K562 (cell line): ENCODE results near the gene ZNF628. TPM values are rescaled to one million over a fixed set of nuclear protein-coding genes. Genes with fewer than 3 reads are reported as not detected.

Experiments used
- ATAC-seq: fragments of 200-7000 bp; cut with Tn5 transposase; 3 replicates; pipeline ENCODE4 v1.9.1; 2020; ENCODE audit warnings: moderate library complexity
- BruUV-seq: library from RNA; stranded (reverse); fragments of 400-500 nt; replicated peaks from 2 replicates; lab custom pipeline; 2021; lab: Mats Ljungman, UMichigan
- CTCF ChIA-PET: fragments of 300-600 bp; formaldehyde crosslinking; extraction: SDS; loops from one replicate; lab custom pipeline; 2021; ENCODE audit warnings: low intra/inter-chr PET ratio; lab: Yijun Ruan, JAX
- POLR2A ChIA-PET: fragments of 300-600, 350-650 bp; sonication (Branson Sonifier 250); formaldehyde crosslinking; extraction: SDS; loops from one replicate; lab custom pipeline; 2021; ENCODE audit warnings: antibody characterized with exemption, inconsistent platforms; lab: Yijun Ruan, JAX
- DNase-seq, 4 experiments: peaks; one replicate each; pipeline versions ENCODE4 v3.0.0 to v3.0.0-alpha.2; 2011 to 2018; ENCODE audit warnings: low spot score in 3 of 4, mixed read lengths in 3 of 4; ENCODE audit errors: extremely low read depth in 1 of 4
- FAIRE-seq: peaks from 2 replicates; lab custom pipeline; 2011; peaks lifted over from hg19 to GRCh38; lab: Jason Lieb, UNC
- H2AFZ ChIP-seq: 2 replicates; pipeline ENCODE4 v1.6.0; 2011; ENCODE audit warnings: low read depth, low read length, control low read depth, inconsistent platforms
- H3K27ac ChIP-seq: fragments of 200-600 bp; 3 replicates; pipeline ENCODE4 v1.8.0; 2011; ENCODE audit warnings: low read depth, mild to moderate bottlenecking, control low read depth, inconsistent platforms, low read length, moderate library complexity, mixed read lengths; ENCODE audit errors: extremely low read depth
- H3K27me3 ChIP-seq, 2 experiments: fragments of 300-600 bp in 1 of 2; 2 replicates in 1 of 2; 3 replicates in 1 of 2; pipeline versions ENCODE4 v1.6.0 to v1.8.0; 2011; ENCODE audit warnings: inconsistent platforms in 2 of 2, low read length in 2 of 2, mild to moderate bottlenecking in 1 of 2, mixed read lengths in 1 of 2, moderate library complexity in 1 of 2; ENCODE audit not compliant: control insufficient read depth in 2 of 2, insufficient read depth in 2 of 2
- H3K36me3 ChIP-seq: fragments of 300-600 bp; 3 replicates; pipeline ENCODE4 v1.8.0; 2011; ENCODE audit warnings: mild to moderate bottlenecking, low read length, inconsistent platforms; ENCODE audit not compliant: control insufficient read depth, insufficient read depth
- H3K4me1 ChIP-seq, 2 experiments: fragments of 200-600 bp in 1 of 2; replicated peaks in 1 of 2; 2 replicates in 1 of 2; 3 replicates in 1 of 2; pipeline versions ENCODE4 v1.5.1 to v1.8.0; 2011; ENCODE audit warnings: inconsistent platforms in 2 of 2, low read length in 2 of 2, mild to moderate bottlenecking in 1 of 2, mixed read lengths in 1 of 2, moderate library complexity in 1 of 2; ENCODE audit not compliant: control insufficient read depth in 2 of 2, insufficient read depth in 2 of 2
- H3K4me2 ChIP-seq: 2 replicates; pipeline ENCODE4 v1.6.1; 2011; ENCODE audit warnings: low read length, control low read depth, inconsistent platforms, mixed read lengths; ENCODE audit not compliant: insufficient read depth
- H3K4me3 ChIP-seq: fragments of 200-600 bp; sonication (generic), shearing (Covaris generic); 2 replicates; pipeline ENCODE4 v1.5.1; 2016; ENCODE audit warnings: control low read depth, inconsistent platforms
- H3K79me2 ChIP-seq: fragments of 200-600 bp; 3 replicates; pipeline ENCODE4 v1.8.0; 2011; ENCODE audit warnings: low read length, inconsistent platforms; ENCODE audit not compliant: control insufficient read depth, insufficient read depth
- H3K9ac ChIP-seq, 2 experiments: 2 replicates each; pipeline versions ENCODE4 v1.6.0 to v1.6.1; 2011; ENCODE audit warnings: low read depth in 2 of 2, low read length in 2 of 2, control low read depth in 1 of 2, inconsistent platforms in 1 of 2, mild to moderate bottlenecking in 1 of 2, mixed read lengths in 1 of 2; ENCODE audit not compliant: insufficient read depth in 1 of 2
- H3K9me1 ChIP-seq: one replicate; pipeline ENCODE4 v1.6.0; 2011; ENCODE audit warnings: inconsistent platforms, mild to moderate bottlenecking, low read length, moderate library complexity; ENCODE audit not compliant: control insufficient read depth, insufficient read depth
- H3K9me3 ChIP-seq: replicated peaks from 2 replicates; pipeline ENCODE4 v1.5.1; 2011; ENCODE audit warnings: low read depth, low read length, inconsistent platforms; ENCODE audit not compliant: control insufficient read depth, insufficient read depth
- H4K20me1 ChIP-seq: replicated peaks from 2 replicates; pipeline ENCODE4 v1.6.1; 2011; ENCODE audit warnings: low read length, inconsistent platforms, mixed read lengths; ENCODE audit not compliant: control insufficient read depth, insufficient read depth
- CTBP1 ChIP-seq: fragments of 450-650 bp; IDR thresholded peaks from 2 replicates; pipeline ENCODE4 v1.6.1; 2016; ENCODE audit warnings: borderline replicate concordance
- DDX20 ChIP-seq: fragments of 450-650 bp; IDR thresholded peaks from 2 replicates; pipeline ENCODE4 v1.6.1; 2016; ENCODE audit warnings: missing genetic modification characterization, low read depth, mild to moderate bottlenecking, missing compliant biosample characterization, moderate library complexity
- GMEB1 ChIP-seq: fragments of 250-450 bp; sonication (Bioruptor Pico); IDR thresholded peaks from 2 replicates; pipeline ENCODE4 v1.4.0; 2020; ENCODE audit warnings: mild to moderate bottlenecking
- IRF2 ChIP-seq: sonication (generic); formaldehyde crosslinking; IDR thresholded peaks from 2 replicates; pipeline ENCODE4 v1.8.1; 2022; ENCODE audit warnings: mild to moderate bottlenecking, missing genetic modification reagents
- POLR3A ChIP-seq: IDR thresholded peaks from 2 replicates; pipeline ENCODE4 v1.6.1; 2011; ENCODE audit warnings: borderline replicate concordance, mild to moderate bottlenecking, moderate library complexity; ENCODE audit not compliant: insufficient read length, insufficient read depth; ENCODE audit errors: extremely low read depth
- SMAD1 ChIP-seq: fragments of 150-350 bp; IDR thresholded peaks from 2 replicates; pipeline ENCODE4 v1.6.1; 2014; ENCODE audit warnings: low read length, low read depth; ENCODE audit not compliant: partially characterized antibody
- SPI1 ChIP-seq: IDR thresholded peaks from 2 replicates; pipeline ENCODE4 v1.6.1; 2011; ENCODE audit warnings: low read depth, low read length, control low read depth, borderline replicate concordance
- XRCC5 ChIP-seq: fragments of 200-400 bp; formaldehyde crosslinking; IDR thresholded peaks from 2 replicates; pipeline ENCODE4 v1.6.1; 2017; ENCODE audit warnings: low read depth, mild to moderate bottlenecking, low read length
- ZNF436 ChIP-seq: fragments of 250-450, 450-650 bp; sonication (Bioruptor Pico); formaldehyde crosslinking; IDR thresholded peaks from 2 replicates; pipeline ENCODE4 v1.7.0; 2020; ENCODE audit warnings: mild to moderate bottlenecking
- WGBS: fragments of 100-300 bp; shearing (Covaris generic); methylation state at CpG from one replicate; pipeline ENCODE4 v1.1.6; 2016; ENCODE audit warnings: low coverage, mixed read lengths; ENCODE audit not compliant: insufficient coverage; ENCODE audit errors: missing lambda C conversion rate; 5-methylcytosine and 5-hydroxymethylcytosine counted together
- in situ Hi-C: fragments of 300-500 bp; cut with MboI; formaldehyde crosslinking; loops from 4 replicates; pipeline ENCODE4 v1.15.0; 2018; ENCODE audit warnings: inconsistent platforms, mixed read lengths
- intact Hi-C: fragments of 100-400 bp; cut with micrococcal nuclease; formaldehyde crosslinking; loops from 2 replicates; pipeline ENCODE4 v1.14.2; 2022
- polyA plus RNA-seq, 8 experiments: library from polyadenylated mRNA; depleted of rRNA in 4 of 8; stranded (reverse) in 5 of 8; unstranded in 3 of 8; fragments of >200 nt; fragmentation: Nextera tagmentation in 2 of 8; fragmentation: Illumina TruSeq in 1 of 8; extraction: Ambion mirVana in 2 of 8; extraction: Trizol in 1 of 8; gene quantifications; 2 replicates each; pipeline versions ENCODE4 v1.2.1 to v1.2.3, GENCODE V29; 2011 to 2014; ENCODE audit warnings: inconsistent platforms in 1 of 8, missing spikeins in 1 of 8
- total RNA-seq, 7 experiments: library from RNA; depleted of rRNA in 6 of 7; stranded (reverse); fragments of >200 nt in 6 of 7; fragmentation: Illumina TruSeq in 2 of 7; extraction: Trizol in 2 of 7; gene quantifications; 2 replicates each; pipeline versions ENCODE4 v1.2.1 to v1.2.3, GENCODE V29; 2011 to 2021; ENCODE audit warnings: low replicate concordance in 1 of 7
- TF ChIP-seq, protein P1 (sequence below): fragments of 450-650 bp; IDR thresholded peaks from 2 replicates; pipeline ENCODE4 v1.6.1; 2016; ENCODE audit warnings: mild to moderate bottlenecking

ZNF628 gene
- total and polyA plus RNA-seq, 9 of the 15 experiments (the other 6 are each of a cell fraction or from before 2014, with no cell fraction given) = 0.13 to 13.6 (median 2.2) TPM; not detected in 3

- TF ChIP-seq ZNF436 (no peak), CTBP1 (0 out of 2 replicates have a peak, but pooled peaks have one; percentile 19), XRCC5 (no peak), IRF2 (CRISPR knock-in tag) (no peak), DDX20 (no peak), GMEB1 (CRISPR knock-in tag) (no peak), POLR3A (no peak)
Observed at GRCh38 chr19:55454787-55455243, 21.6 kb upstream of the ZNF628 start (continued).

- Histone ChIP-seq H3K36me3 (peaks cover 41% of the 10 kb centered on the region; the same call in 2 of the 3 replicates), H3K79me2 (peaks cover 33% of the 10 kb centered on the region), H3K9ac (no peak overlapping the region), H3K4me2 (no peak overlapping the region), H3K9me3 (no peaks in the 10 kb centered on the region), H3K9me1 (no peaks in the 10 kb centered on the region), H3K27ac (no peak overlapping the region), H4K20me1 (no peaks in the 10 kb centered on the region; the same call in 1 of the 2 replicates), H3K4me1 (peaks cover 18 to 70% of the 10 kb centered on the region in 2 experiments), H3K4me3 (no peak overlapping the region), H2AFZ (no peak overlapping the region), H3K27me3 (peaks cover 0 to under 1% of the 10 kb centered on the region in 2 experiments; a peak in 3 of 5 replicates)
- no peak for TF ChIP-seq SMAD1
- TF ChIP-seq, protein P1, sequence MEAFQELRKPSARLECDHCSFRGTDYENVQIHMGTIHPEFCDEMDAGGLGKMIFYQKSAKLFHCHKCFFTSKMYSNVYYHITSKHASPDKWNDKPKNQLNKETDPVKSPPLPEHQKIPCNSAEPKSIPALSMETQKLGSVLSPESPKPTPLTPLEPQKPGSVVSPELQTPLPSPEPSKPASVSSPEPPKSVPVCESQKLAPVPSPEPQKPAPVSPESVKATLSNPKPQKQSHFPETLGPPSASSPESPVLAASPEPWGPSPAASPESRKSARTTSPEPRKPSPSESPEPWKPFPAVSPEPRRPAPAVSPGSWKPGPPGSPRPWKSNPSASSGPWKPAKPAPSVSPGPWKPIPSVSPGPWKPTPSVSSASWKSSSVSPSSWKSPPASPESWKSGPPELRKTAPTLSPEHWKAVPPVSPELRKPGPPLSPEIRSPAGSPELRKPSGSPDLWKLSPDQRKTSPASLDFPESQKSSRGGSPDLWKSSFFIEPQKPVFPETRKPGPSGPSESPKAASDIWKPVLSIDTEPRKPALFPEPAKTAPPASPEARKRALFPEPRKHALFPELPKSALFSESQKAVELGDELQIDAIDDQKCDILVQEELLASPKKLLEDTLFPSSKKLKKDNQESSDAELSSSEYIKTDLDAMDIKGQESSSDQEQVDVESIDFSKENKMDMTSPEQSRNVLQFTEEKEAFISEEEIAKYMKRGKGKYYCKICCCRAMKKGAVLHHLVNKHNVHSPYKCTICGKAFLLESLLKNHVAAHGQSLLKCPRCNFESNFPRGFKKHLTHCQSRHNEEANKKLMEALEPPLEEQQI = no peak
- peak; percentile 32; the same call in 1 of the 2 replicates for TF ChIP-seq SPI1
- DNase-seq (no peak), ATAC-seq (no peak), FAIRE-seq (no peak)
- in situ Hi-C loops = no loop called here
- CTCF ChIA-PET = no interaction called here
- POLR2A ChIA-PET = interaction anchor here (0.6 to 0.7 kb wide), 2 partner anchors 18 to 48 kb away, joined by 3 read pairs; partner anchors contain the start of gene UBE2S
- 57% methylated on average over 6 of the region's 11 CpGs for WGBS
- intact Hi-C loops = no loop called here
- no TSS peak for BruUV-seq
Observed at GRCh38 chr19:55455576-55456235, 20.7 kb upstream of the ZNF628 start.
